ENCODE measurements around the gene HS6ST2.

Gene HS6ST2

DNA sequence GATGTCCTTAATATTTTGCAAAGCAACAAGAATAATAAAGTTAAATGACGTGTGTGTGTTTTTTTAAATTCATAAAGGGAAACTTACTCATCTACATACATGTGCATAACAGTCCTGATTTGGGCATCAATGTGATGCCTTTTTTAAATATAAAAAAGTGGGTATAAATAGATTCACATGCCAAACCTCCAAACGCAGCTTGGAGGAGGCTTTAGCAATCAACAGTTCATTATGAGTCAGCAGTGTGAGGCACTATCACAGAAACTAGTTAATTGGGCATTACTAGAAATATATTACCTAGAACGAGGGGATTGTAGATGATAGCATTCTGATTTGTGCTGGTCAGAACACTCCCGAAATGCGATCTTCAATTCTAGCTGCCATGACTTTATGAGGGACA lies 115.1 kb downstream of the HS6ST2 start:
- DNase-seq (ENCODE audit: low read depth): no peak

DNA sequence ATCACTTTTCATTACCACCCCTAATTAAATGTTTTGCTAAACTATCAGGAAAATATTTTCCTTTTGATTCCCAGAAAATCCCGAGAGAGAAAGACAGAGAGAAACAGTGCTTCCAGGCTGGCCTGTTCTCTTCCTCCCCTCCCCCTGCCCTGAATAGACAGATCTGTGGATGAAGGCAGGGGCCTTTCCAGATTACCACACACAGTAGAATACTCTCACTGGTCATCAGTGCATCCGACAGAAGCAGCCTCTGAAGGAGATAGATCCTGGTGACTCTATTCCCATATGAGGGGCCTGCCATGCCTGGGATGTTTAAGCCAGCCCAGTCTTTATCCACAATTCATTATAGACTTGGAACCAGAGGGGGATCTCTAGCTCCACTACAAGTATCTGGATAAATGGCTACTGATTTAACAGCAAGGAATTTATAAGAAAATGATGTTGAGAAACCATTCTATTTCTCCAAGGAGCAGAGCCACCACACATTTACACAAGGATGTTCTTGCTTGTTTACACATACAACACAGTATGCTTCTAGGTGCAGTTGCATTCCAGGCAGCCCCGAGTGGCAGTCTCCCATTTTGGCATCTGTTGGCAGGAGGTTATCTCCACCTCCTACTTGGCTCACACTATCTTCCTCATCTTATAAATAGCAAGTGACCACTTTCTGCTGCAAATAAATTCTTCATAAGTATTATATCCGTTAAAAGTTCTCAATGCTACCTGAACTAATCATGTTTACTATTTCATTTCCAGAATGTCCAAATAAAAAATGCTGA lies 115.8 kb downstream of the HS6ST2 start:
- no peak for DNase-seq (ENCODE audit: low read depth)

DNA sequence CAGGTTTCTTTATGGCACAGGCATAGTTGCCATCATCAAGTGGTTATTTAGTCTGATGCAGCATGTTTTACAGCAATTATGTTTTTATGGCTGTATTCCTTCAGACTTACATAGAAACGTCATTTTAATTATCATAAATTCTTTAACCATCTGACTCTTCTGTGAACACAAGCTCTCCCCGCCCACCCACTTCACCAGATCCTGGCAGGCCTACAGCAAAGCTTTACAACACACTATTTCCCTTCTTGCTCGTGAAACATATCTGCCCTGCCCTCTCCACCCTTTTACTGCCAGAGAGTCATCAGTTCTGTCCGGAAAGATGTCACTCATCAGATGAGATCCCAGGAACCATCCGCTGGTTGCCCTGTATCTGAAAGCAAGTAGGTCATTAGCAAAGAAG lies 120.5 kb downstream of the HS6ST2 start:
- DNase-seq (ENCODE audit: low read depth): no peak

DNA sequence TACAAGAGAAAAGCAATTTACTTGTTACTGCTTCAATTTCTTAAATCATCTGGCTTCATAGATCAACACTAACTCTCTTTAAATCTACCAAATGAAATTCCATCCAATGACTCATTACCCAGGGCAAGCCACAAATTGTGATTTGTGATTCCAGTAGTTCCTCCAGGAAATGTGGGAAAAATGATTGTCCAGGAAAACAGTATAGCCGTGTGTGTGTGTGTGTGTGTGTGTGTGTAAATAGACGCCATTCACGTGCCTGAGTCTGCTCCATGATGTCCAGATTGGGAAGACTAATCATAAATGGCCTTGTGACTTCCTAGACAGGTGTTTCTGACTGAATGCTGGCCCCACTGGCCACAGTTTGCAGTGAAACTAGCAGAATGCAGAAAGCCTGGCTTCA lies 121.3 kb downstream of the HS6ST2 start:
- no peak for DNase-seq (ENCODE audit: low read depth)

DNA sequence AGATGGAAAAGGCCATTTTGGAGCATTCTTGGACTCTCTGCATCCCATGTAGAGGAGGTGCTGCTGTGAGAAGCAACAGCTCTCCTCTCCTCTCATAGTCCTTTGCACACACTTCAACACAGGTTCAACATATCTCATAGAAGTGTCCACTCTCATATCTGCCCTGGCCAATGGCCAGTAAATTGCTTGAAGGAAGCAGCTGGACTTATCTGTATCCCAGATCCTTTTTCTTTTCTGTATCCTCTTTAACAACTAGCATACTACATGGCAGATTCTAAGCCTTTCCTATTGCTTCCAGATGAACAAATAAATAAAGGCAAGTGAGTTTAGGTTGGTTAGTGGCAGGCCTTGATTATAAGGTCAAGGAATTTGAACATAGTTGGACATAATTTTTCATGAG lies 122.0 kb downstream of the HS6ST2 start:
- DNase-seq (ENCODE audit: low read depth): no peak

DNA sequence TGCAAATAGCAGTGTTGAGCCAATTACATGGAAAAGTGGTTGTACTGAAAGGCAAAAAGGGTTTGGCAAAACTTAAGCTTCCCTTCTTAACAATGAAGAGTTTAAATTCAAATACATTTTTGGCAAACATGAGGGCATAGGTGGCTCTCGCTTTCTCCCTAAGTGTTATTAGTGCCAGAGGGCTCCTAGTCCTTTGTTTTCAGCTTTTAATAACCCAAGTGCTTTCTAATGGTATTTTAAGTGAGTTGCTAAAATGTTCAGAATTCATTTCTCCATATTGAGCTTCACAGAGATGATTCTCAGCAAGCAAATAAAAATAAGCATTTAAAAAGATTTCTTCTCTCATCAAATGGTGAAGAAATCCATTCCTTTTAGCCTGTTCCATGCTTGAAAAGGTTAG lies 123.7 kb downstream of the HS6ST2 start:
- no peak for DNase-seq (ENCODE audit: low read depth)

DNA sequence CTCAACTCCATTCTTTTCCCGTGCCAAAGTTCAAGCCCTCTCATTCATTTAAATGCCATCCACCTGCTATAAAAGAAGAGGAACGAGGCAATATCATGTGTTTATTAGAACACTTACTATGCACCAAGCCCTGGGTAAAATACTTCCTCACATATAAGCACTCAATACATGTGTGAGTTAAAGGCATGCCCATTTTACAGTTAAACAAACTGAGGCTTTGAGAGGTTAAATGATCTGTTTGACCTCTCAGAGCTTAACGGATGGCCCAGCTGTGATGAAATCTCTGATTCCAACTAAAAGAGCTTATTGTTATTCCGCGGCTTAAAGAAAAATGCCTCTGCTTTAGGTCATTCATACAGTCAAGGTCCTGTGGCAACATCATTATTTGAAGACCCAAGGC lies 124.3 kb downstream of the HS6ST2 start:
- no peak for DNase-seq (ENCODE audit: low read depth)

DNA sequence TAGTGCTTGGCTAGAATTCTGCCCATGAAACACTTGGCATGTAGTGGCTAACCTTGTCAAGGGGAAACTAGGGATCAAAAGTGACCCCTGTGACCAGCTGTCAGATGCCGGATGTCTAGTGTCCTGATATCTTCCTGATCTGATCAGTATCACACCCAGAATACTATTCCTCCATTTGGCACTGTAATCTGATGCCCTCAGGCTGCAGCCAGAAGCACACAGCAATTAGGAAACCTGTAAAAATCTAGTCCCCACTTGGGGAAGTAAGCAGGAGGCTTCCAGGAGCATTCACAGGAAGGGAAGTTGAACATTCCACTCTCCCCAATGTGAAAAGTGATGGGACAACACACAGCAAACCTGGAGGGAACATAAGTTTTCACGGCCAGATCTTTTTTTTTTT lies 125.1 kb downstream of the HS6ST2 start:
- no peak for DNase-seq (ENCODE audit: low read depth)

DNA sequence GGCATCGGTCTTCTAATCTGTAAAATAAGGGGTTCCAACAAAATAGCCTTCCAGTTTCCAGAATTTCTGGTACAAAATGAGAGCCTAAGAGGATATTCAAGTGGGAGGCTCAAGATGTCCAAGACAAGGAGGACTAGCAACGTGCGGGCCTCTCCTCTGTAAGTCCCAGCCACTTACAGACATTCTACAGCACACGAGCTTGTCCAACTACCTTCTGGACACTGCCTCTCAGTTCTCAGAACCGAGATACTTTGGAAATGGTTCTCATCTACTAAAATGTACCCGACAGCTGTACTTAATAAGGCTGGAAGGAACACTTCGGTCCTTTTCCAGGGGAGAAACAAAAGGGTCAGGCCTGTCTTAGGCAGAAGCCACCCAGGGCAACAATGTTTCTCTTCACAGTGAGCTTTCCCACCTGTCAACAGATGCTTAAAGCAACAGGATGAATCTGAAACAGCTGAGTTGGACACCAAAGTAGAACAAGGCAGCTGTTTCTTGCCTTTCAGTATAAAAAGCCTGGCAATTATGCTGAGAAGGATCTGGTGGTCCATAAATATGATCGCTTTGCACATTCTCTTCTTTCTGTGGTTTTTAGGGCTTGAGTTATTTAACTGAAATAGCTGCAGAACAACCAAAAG lies 127.0 kb downstream of the HS6ST2 start:
- DNase-seq (ENCODE audit: low read depth): no peak

DNA sequence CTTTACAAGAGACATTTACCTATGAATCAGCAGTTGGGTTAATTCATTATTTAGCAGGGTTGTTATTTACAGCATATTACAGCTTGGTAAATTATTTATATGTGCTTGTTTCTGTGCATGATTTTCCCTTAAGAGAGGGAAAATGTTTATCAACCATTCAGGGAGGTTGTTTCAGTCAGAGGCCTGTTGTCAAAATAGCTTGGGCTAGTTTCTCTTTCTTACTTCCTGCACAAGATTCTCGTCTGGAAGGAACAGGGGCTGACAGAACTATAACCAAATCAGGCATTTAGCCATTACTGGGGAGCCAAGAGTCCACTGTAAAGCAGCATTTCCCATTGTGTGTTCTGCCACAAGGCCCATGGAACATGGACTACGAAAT lies 135.8 kb downstream of the HS6ST2 start:
- no peak for DNase-seq (ENCODE audit: low read depth)

DNA sequence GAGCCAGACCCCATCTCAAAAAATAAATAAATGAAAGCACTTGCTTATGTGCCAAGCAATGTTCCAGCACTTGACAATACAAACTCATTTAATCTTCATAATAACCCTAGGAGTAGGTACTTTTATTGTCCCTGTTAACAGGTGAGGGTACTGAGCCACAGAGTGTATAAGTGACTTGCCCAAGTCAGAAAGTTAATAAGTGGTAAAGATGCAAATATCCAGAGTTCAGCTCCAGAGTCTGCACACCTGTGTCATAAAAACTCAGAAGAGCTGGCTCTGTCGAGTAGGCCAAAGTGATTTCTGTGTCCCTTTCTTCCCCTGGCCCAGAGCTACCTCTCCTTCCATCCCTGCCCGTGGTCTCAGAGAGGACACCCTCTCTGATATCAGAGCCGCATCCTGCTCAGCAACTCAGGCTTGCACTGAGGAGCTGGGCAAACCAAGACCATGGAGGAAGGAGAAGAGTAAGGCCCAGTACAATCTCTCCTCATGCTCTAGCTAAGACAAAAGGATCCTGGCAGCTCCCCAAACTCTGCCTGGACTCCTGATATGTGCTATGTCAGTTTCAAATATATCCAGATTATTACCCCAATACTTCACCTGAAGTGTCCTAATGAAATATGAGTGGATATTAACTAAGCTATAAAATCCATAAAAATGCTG lies 136.3 kb downstream of the HS6ST2 start:
- no peak for DNase-seq (ENCODE audit: low read depth)

DNA sequence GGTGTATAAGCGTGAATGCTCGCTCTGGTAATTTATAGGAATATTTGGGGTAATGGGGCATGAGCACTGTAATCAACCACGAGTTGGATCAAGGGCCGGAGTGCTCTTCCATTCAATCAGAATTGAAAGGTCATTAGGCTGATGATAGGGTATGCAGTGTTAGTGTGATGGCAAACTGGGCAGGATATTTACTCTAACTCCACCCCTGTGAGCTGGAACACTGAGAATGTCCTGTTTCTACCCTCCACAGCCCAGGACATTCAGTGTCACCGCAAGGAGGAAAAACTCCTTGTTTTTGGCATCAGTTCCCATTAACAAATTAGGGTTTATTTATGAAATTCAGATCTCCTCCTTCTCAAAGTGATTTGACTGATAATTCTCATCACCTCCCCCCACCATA lies 137.8 kb downstream of the HS6ST2 start:
- DNase-seq (ENCODE audit: low read depth): no peak

DNA sequence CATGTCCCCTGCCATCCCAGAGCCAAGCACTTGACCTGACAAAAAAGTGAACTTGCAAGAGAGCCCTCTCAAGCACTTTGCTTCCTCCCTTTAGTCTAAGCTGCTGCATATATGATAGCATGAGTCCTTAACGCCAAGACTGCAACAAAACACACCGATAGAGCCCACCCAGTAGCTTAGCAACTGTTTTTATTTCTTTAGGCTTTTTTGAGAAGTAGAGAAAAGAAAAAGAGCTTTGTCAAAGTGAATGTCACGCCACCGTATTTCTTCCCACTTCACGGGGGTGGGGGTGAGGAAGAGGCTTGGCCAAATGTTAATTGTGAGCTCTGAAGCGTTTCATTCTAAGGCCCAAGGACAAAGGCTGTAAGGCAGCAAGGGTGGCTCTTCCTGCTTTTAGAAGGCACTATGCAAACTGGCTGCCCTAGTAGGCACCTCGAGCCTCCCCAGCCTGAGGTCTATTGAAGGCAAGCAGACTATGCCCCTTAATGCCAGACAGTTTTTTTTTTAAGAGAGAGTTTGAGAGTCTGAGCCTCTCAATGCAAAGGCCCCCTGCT lies 138.6 kb downstream of the HS6ST2 start:
- DNase-seq (ENCODE audit: low read depth): no peak

DNA sequence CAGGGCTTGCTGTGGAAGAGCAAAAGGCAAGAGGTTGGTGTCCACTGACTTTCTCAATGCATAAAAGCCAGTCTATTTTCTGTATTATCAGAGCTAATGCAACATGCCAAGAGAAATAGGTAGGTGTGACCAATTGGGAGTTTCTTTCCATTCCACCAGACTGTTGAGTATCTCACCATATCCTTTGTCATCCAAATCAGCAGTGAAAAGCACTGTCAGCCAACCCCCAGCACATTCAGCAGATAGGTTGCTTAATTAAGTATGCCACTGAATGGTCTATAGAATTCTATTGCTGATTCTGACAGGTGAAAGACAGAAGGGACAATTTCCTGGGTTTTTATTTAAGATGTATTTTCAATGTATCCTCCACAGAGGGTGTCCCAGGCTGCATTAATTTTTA lies 139.8 kb downstream of the HS6ST2 start:
- DNase-seq (ENCODE audit: low read depth): no peak

DNA sequence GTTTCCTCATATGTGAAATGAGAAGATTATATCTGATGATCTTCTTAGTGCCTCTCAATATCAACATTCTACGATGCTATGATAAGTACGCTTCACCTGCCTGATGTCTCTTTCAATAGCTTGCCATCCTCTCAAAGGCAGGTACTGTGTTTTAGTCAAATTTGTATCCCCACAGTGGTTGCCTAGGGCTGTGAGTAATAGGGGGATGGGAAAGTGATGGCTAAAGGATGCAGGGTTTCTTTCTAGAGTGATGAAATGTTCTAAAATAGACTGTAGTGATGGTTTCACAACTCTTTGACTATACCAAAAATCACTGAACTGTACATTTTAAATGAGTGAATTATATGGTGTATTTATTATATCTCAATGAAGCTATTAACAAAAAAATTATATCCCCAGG lies 142.8 kb downstream of the HS6ST2 start:
- DNase-seq (ENCODE audit: low read depth): no peak

DNA sequence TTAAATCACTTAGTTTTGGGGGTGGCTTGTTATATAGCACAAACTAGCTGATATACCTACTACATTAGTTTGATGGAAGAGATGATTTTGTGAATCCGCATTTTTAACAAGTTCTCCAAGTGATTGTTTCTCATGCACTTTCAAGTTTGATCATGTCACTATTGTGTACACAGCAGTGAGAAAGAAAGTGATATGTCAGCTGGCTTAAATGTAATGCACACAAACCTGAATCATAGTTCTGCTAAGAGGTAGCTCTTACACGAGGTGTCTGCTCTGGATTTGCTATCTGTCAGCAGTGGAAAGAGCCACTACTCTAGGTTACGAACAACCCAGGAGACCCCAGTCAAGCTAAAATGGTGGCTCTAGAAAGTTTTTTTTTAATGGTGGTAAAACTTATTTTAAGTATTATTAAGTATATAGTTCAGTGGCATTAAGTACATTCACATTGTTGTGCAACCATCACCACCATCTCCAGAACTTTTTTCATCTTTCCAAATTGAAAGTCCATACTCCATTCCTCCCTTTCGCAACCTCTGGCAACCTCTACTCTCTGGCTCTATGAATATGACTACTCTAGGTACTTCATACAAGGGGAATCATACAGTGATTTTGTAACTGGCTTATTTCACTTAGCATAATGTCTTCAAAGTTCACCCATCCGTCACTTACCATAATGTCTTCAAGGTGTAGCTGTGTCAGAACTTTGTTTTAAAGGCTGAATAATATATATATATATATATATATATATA lies 147.3 kb downstream of the HS6ST2 start:
- no peak for DNase-seq (ENCODE audit: low read depth)

DNA sequence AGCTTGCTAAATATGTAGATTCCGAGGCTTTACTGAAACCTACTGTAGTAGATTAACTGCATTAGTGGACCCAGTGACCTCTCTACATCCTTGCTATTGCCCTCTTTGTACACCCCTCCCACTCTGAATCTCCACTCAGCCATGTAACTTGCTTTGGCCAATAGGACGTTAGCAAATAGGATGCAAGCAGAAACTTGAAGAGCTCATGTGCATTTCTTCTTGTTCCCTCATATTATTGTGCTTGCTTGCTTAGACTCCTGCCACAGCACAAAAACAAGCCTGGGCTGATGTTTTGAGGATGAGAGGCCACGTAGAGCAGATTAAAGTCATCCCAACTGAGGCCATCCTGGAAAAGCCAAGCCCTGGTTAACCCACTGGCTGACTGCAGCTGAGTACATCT lies 147.9 kb downstream of the HS6ST2 start:
- no peak for DNase-seq (ENCODE audit: low read depth)

DNA sequence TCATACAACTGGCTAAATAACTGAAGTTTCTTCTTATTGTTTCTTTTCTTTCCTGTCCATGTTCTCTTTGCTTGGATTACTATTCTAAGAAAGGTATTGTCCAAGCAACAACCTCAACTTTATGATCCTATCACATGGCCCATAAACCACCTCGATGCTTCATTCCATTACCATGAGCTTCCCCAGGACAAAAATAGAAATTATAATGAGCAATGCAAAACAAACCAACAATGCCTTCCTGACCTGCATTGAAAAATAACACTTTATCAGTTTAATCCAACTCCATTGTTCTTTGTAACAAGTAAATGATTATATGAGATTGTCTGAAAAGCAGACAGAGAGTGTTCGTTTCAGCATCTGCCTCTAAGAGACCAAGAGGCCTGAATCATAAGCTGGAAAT lies 148.8 kb downstream of the HS6ST2 start:
- no peak for DNase-seq (ENCODE audit: low read depth)

DNA sequence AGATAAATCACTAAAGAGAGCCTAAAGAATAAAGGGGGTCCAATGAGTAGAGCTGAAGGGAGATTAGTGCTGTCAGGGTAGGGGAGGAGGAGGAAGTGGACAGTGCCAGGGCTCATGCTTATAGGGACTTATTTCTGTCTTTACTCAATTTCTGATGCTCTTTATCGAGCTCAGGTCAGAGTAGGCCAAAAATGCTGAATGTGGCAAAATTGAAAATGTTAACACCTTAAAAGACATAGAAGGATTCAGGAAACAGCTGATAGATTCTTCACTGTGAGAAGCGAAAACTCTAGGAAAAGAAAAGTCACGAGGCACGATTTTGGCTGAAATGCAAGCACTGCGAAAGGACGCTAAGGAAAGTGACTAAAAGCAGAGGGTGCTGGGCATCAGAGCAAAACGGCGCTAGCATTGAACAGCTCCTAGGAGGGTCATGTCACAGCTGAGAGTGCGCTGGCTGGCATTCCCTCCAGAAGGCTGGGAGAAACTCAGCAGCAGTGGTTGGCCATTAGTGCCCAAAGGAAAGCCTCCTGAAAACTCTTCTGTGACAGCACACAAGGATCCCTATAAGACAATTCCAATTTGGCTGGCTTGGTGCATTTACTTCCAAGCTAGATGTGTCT lies 150.9 kb downstream of the HS6ST2 start:
- DNase-seq (ENCODE audit: low read depth): no peak

DNA sequence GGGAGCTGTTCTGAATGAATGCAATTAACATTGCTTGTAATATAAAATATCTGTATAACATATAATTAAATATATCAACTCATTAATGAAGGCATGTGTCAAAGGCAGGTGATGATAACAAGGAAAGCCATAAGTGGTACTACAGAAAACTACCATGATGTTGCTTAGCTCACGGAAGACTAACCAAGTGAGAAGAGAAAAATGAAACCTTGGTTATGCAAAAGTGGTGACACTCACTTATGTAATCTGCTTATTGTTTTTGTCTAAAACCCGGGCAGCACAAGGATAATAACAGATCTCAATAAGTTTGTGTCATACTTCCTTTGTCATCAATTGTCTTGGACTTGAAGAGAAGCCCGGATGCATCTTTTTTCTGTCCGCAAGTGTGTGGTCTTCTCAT lies 156.4 kb downstream of the HS6ST2 start:
- DNase-seq (ENCODE audit: low read depth): no peak

DNA sequence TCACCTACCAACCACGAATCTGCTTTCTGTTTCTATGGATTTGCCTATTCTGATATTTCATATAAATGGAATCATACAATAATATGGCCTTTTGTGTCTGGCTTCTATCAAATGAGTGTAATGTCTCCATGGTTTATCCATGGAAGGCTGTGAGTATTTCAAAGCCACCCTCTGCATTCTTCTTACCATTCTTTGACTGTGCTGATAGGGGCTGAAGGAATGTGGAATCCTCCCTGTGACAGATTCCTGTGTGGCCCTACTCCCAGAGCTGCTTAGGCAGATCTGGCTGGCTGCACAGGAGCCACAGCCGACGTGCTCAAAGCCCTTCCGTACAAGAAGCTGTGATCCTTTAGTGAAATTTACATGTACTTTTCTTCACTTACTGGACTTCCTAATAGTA lies 163.2 kb downstream of the HS6ST2 start:
- no peak for DNase-seq (ENCODE audit: low read depth)

DNA sequence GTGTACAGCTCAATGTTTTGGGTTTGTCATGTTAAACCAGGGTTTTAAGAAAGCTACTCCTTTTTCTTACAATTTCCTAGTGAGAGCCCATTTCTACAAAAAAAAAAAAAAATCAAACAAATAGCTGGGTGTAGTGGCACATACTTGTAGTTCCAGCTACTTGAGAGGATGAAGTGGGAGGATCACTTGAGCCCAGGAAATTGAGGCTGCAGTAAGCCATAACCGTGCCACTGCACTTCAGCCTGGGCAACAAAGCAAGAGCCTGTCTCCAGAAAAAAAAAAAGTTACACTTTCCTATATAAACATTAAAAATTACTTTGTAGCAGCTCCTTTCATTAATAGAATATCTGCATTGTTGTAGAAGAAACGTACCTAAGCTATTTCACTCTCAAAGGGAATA lies 166.7 kb downstream of the HS6ST2 start:
- DNase-seq (ENCODE audit: low read depth): no peak
